NCI-H446 treated with DMSO at 0.1 percent for 48 hours (cell line): Measurements from ENCODE around the gene SKAP2.

Source experiments
- DNase-seq: peaks from one replicate; lab custom pipeline; 2025; lab: John Stamatoyannopoulos, UW

SKAP2 gene, protein sequence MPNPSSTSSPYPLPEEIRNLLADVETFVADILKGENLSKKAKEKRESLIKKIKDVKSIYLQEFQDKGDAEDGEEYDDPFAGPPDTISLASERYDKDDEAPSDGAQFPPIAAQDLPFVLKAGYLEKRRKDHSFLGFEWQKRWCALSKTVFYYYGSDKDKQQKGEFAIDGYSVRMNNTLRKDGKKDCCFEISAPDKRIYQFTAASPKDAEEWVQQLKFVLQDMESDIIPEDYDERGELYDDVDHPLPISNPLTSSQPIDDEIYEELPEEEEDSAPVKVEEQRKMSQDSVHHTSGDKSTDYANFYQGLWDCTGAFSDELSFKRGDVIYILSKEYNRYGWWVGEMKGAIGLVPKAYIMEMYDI

DNA sequence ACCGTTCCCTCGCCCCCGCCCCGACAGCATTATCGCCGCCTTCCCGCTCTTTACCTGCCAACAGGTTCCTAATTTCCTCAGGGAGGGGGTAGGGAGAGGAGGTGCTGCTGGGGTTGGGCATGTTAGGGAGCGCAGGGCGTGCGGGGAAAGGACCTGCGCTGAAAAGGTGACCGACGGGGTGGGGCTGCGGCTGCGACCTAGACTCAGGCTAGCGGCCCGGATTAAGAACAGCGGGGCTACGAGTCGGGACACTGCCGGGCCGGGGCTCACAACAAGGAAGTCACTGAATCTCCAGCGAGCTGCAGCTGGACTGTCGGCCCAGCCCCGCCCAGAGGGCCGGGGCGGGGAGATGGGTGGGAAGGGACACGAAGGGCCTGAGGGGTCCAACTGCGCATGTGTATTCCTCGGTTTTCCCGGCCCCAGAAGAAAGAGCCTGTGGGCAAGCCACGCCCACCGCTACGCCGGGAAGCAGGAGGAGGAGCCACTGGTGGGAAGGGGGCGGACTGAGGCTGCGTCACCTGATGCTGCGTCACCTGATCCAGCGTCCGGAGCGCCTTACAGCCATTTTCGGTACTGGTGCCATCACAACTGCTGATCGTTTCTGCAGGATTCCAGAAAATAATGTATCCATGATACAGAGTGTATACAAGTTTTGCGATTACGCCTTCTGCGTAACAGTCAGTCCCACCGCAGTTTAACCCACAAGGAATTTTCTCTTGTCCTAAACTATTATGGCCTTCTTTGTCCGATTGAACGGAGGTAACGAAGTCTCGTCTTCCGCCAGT lies at the start of gene SKAP2:
TSS of gene SKAP2 (minus strand) at position 282 of the 785 bp plus-strand sequence. CDS start at position 121, 161 bp downstream.
- peak; percentile 97 for DNase-seq

DNA sequence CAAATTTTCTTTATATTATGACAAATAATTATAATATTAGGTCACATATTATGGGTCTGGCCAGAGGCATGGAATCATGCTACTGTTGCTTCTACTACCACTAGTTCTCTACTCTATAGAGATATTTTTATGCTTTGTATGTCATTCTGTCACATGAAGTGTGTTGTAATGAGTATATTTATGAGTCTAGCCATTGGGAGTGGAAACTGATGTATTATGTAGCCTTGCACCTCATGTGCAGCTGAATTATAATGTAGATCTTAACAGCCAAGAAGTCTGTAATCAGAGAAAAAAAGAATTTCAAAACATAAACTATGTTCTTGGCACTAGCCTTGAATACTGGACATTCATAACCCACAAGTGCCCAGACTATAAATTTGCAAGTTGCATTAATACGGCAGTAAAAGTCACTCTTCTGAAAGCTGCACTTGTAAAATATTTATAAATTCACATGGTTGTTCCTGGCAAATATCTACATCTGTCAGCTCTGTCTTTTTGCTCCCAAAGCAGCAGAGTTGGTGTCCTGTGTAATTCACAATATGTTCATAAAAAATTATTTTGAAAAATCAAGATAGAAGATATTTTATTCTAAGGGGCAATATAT lies 48.6 kb upstream of the SKAP2 start:
- no peak for DNase-seq

DNA sequence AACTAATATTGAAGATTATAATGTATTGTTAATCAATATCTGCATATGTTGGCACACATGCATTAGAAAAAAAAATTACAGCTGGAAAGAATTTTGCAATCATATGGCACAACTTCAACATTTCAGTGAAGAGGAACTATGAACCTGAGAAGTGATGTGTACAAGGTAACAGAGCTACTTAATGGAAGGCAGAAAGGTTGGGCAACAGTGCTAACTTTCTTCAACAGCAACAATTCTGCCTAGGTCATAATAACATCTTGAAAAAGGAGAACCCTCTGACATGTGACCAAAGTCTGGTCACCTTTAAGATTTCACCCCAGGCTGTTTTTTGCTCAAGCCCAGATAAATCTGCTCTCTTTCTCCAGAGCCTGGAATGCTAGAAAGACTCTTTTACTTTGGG lies 47.9 kb upstream of the SKAP2 start:
- DNase-seq: no peak

DNA sequence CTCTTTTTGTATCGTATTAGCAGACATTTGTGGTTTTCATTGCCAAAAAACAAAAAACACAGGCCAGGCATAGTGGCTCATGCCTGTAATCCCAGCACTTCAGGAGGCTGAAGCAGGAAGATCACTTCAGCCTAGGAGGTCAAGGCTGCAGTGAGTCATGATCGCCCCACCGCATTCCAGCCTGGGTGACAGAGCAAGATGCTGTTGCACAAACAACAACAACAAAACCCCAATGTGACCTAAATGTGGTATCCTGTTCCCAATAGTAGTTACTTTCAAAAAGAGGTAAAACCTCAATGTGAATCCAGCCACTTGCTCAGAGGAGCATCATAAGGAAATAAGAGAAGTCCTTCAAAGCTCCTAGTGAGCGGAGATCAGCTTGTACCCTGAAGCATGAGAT lies 45.8 kb upstream of the SKAP2 start:
- DNase-seq: no peak

DNA sequence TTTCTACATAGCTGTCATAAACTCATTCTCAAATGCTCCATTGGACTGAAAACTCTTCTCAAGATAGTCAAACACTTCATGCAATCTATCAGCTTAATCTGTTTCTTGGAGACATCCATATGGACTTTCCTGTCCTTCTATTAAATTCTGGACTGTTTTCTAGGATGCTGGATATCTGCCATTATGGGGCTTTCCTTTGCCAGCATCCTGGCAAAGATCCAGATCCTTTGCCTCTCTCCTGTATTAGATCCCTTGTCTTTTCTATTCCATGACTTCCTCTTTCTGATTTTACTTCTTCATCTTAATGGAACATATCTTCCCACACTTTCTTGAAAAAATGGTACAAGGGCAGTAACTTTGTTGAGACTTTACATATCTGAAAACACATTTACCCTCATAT lies 35.9 kb upstream of the SKAP2 start:
- DNase-seq: peak; percentile 80

DNA sequence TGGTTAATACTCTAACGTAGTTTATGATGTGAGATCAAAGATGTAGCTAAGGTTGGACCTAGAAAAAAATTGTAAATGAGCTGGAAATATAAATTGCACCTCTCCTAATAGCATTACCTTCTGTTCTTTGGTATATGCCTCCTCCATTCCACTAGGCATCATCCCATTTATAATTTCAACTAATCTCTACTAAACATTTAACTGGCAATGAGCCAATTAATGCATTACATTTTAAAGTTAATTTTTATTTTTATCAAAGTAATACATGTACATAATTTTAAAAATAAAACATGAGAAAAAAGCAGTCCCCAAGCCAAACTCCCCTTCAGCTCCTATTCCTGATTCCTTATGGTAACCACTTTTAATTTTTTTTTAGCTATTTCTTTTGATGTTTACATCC lies 35.1 kb upstream of the SKAP2 start:
- no peak for DNase-seq

DNA sequence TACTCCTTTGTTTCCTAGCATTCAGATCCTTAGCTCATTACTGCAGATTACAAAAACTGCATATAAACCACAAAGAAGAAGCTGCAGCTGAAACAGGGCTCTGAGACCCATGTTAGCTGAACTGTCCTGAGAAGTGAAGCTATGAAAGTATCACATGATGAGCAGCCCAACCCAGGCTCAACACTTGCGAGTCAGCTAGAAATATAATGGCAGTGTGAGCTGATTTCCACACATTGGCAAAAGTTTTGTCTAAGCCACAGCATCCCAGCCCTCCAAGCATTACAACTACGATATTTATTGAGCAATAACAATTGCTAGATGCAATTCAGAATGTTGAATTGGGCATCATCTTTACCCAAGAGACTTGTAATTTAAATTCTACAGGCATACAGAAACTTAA lies 34.5 kb upstream of the SKAP2 start:
- DNase-seq: no peak

DNA sequence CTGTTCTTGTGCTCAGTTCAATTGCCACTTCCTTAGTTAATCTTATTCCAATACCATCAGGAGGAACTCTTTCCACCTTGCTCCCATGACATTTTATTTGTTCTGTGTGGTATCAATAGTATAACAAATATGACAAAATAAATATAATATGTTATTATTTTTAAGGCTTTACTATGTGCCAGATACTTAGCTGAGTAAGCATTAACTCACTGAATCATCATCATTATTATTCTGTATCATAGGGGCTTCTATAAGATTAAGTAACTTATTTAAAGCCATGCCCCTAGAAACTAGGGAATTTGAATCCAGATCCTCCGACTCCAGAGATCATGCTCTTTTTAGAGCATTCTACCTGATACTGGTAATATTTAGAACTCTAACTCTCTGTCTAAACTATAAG lies 33.5 kb upstream of the SKAP2 start:
- DNase-seq: no peak

DNA sequence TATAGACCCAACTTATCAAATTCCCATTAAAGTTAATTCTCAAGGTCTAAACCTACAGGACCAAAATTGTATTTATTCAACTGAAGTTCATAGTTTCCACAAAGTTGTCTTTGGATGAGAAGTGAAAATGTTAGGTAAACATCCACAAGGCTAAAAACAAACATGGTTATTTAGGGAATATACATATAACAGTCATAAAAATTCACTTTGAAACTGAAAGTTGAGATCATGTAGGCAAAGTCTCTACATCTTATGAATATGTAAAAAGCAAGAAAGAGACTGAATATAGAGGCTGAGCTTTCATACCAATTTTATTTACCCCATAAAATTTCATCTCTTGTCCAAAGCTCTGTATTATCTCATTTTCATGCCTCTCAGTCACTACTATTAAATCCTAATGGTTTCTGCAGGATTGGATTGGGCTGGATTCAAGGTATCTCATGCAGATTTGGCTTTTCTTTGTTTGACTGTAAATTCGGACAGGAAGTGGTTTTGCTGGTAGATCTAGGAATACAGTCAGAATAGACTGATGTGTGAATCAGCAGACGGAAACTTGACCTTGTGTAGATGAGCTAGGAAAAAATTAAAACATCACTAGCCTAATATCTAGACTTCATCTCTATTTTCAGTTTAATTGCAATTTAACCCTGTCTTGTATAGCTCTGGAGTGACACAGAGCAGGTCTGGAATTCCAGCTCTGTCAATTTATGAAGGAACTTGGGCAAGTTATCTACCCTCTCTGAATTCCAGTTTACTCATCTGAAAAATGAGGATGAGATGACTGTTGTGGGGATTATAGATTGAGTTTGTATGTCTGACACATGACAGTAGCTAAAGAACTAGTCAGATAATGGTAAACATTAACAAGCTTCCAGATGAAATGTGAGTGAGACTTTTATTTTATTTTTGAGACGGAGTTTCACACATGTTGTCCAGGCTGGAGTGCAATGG lies 27.3 kb upstream of the SKAP2 start:
- DNase-seq: no peak

DNA sequence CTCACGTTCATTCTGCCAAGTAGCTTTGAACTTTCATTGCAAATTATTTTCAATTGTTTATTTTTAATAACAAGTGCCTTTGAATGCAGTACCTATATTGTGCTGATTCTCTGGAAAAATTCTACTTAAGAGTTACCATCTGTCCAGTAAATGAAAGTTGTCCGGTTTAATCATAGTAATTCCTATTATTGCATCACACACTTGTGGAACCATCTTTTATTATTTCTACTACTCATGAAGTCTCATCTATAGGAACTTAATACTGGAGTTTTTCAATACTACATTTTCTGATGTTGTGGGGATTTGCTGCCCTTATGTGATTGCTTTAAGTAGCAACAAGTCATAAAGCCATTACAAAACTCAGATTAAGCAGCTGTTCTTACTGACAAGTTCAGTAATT lies 16.5 kb upstream of the SKAP2 start:
- DNase-seq: no peak

DNA sequence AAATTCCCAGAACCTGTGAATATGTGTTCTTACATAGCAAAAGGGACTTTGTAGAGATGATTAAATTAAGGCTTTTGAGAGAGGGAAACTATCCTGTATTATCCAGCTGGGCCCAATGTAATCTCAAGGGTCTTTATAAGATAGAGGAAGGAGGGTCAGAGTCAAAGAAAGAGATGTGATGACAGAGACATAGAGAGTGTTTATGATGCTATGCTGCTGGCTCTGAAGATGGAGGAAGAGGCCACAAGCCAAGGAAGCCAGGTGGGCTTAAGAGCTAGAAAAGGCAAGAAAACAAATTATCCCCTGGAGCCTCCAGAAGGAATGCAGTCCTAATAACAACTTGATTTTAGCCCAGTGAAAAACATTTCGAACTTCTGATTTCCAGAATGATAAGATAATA lies 15.3 kb upstream of the SKAP2 start:
- DNase-seq: no peak

DNA sequence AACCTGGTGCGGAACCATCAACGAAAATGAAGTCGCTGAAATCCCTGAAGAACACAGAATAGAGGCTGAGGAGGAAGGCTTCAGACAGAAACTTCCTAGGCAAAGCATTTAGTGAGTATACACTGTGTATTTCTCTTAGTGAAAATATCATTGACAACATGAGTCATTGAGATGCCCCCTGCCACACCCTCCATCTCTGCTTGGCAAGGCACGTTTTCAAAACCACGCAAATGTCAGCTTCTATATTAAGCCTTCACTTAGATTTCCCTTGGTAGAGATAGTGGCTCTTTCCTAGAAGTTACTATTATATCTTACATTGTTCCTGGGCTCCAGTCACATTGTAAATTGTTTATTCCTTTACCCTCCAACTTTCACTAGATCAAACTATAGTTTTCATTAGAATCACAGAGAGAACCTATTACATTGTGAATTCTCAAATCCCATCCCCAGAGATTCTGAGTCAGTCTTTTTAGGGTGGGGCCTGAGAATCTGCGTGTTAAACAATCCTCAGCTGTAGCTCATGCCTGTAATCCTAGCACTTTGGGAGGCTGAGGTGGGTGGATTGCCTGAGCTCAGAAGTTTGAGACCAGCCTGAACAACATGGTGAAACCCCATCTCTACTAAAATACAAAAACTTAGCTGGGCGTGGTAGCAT lies 4.6 kb upstream of the SKAP2 start:
- no peak for DNase-seq

DNA sequence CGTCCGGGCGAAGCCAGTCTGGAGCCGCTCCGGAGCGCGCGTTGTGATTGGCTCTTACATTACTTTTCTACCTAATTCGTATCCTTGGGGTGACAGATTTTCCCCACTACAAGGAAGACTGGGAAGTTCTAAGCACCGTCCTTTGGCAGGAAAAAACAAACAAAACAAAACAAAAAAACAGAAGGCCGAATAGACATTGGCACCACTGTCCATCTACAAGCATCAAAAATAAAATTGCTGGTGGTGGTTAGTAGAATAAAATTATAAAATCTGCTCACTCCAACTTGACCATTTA lies 651 bp upstream of the SKAP2 start:
- DNase-seq: peak; percentile 79

DNA sequence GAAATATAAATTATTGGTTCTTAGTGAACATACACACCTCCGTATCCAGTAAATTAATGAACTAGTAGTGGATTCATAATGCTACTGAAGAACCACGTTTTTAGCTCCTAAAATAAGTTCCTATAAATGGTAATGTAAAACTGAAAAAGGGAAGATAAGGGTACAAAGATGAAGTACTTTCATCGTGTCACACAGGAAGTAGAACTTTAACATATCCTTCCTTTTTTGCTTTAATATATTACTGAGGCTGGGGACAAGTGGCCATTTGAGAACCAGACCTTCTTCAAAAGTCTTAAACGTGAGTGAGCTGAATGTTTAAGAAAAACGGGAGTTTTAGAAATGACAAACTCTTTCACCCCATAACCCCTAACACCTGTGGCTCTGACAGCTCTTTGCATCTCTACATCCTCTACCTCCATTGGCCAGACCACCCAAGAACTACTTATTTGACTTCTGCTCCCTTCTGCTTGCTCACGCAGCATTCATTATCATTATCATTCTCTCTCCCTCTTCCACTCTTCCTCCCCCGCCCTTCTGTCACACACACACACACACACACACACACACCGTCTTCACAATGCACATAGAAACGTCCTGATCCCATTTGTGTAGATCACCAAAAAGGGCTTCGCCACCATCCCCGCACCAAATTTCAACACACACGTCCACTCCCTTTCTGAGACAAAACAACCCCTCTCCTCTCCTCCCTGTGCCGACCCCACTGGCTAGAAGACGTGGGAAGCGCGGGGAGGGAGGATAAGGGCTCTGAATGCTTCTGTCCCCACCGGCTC lies 677 bp downstream of the SKAP2 start:
- DNase-seq: no peak

DNA sequence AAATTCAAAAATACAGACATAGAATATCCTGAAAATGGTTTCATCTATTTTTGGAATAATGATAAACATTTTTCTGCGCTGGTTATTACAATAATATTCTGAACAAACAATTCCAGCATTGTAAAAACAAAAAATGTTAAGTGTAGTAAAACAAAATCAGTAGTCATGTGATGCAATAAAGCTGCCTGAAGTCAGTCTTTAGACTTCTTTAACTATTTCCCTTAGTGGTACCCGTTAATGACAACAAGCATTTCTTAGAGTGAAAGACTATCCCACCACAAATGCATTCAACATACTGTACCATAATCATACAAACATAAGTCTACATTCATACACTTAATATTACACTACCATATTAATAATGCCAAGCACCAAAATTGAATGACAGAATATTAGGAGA lies 1.6 kb downstream of the SKAP2 start:
- no peak for DNase-seq

DNA sequence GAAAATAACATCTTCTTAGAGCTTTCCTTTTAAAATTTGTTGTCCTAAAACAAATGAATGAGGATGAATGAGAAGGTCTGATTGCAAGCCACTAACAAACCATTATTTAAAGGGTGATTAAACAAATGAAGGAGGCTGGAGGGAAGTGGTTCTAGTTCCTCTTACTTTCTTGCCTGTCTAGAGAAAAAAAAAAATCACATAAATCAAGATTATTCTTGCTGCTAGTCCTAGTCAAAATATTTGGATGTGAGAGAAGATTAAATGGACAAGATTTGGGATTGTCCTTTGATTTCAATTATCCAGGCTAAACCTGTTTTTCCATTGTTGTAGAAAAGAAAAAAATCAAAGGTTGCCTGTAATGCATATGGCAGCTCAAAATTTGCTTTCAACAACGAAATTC lies 3.3 kb downstream of the SKAP2 start:
- no peak for DNase-seq

DNA sequence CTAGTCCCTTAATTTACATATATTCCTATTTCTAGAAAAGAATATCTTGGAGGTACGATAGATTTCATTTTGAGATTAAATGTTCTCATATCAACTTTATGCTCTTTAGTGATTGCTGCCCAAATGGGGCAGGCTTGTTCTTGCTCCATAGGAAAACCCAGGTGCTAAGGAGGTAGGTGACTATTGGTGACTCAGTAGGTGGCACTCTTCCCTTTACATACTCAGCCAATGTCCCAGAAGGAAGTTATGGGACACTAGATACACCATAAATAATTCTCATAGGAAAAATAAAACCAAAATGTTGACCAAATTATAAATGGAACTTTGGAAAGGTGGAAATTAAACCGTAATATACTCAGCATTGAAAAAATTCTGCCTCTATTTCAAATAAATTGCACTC lies 4.0 kb downstream of the SKAP2 start:
- DNase-seq: no peak

DNA sequence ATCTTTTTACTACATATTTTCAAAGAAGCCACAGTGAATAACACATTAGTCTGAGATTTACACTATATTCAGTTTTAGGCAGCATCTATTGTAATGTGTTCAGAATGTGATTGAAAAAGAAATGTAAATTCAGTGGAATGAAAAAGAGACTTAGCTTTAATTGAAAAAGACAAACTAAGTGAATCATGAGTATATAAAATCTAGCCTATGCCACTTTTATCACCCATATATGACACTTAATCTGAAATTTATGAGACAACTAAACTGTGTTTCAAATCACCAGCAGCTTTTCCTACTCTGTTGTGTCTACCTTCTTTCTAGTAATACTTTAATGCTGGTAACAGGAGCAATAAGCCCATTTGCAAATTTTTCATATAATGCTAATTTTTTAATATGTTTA lies 4.7 kb downstream of the SKAP2 start:
- DNase-seq: no peak

DNA sequence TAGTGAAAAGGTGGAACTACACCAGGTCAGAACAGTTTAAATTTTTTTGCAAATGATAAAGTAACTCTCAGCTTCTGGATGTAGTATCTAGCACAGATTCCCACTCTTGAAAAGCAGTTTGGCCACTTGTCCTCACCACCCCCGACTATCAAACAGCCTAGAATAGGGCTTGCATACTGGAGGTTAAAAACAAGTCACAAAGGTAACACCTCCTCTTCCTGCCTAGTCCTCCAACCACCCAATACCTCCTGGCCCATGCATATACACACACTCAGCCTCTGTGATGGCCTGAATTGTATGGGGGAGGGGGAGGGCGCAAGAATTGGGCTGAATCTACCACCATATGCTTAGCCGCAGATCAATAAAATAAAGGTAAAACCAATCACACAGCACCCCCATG lies 5.7 kb downstream of the SKAP2 start:
- no peak for DNase-seq

DNA sequence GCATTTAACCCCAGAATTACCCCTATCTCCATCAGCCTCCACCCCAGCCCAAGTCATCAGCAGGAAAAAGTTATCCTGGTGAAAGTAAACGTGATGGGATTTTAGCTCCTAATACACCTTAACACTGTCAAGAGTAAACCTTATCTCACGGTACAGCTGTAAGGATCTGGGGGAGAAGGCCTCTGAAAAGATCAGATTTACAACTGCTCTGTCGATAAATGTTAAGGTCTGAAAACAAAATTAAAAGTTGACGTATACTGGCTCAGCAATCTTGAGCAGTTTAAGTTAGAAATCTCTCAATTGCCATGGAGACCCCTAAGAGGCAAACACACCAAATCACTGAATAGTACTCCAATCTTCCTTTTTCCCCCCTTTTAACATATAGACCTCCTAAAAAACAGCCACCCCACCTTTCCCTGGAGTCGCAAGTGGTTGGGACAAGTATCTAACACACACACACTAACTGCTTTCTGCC lies 6.1 kb downstream of the SKAP2 start:
- DNase-seq: no peak
